ENCODE data around the gene CUL4B. TPM values are rescaled to one million over a fixed set of nuclear protein-coding genes. Genes with fewer than 3 reads are reported as not detected.

CUL4B gene
- total RNA-seq, 6 experiments from 2014 or later, result 12.9 to 21.8 (median 18.9) TPM

- ATAC-seq, result peak in 2 of 4 donors; percentile 12 to 27
- WGBS (ENCODE audit: insufficient coverage, low coverage, low lambda C conversion rate, missing lambda C conversion rate), result 55% methylated on average over 3 of the region's 3 CpGs
These were observed 6.1 kb upstream of the CUL4B start for GRCh38 chrX:120566817-120567216.

GRCh38 chrX:120564925-120565324 lies 4.2 kb upstream of the CUL4B start:
- H3K4me1 ChIP-seq, result peaks cover 0 to 6% (median 0%) of the 10 kb centered on the region in 4 donors
- DNase-seq, result no peak
- WGBS (ENCODE audit: insufficient coverage, low coverage, low lambda C conversion rate, missing lambda C conversion rate), result 58% methylated on average over 1 of the region's 1 CpG
- H3K27me3 ChIP-seq, result no peaks in the 10 kb centered on the region
- ATAC-seq, result no peak
- H3K36me3 ChIP-seq, result no peaks in the 10 kb centered on the region
- no peak overlapping the region for H3K4me3 ChIP-seq
- no peak overlapping the region for H3K27ac ChIP-seq
- intact Hi-C loops (cut with DNase I), result loop anchor here in 1 of 2 donors (5.0 kb wide), 1 partner anchor 52 kb away; no protein-coding TSS in a partner anchor
- TF ChIP-seq CTCF (IDR thresholded peaks at IDR 0.05) (no peak), POLR2A (IDR thresholded peaks at IDR 0.05) (no peak)
- no peaks in the 10 kb centered on the region for H3K9me3 ChIP-seq

More at GRCh38 chrX:120566817-120567216, 6.1 kb upstream of the CUL4B start:
- peaks cover 0 to 6% (median 0%) of the 10 kb centered on the region in 4 donors for H3K4me1 ChIP-seq
- H3K4me3 ChIP-seq, result no peak overlapping the region
- intact Hi-C loops (cut with DNase I), result loop anchor here in 1 of 2 donors (5.0 kb wide), 1 partner anchor 50 kb away; no protein-coding TSS in a partner anchor
- no peaks in the 10 kb centered on the region for H3K36me3 ChIP-seq
- H3K9me3 ChIP-seq, result no peaks in the 10 kb centered on the region
- no peak for TF ChIP-seq POLR2A (IDR thresholded peaks at IDR 0.05)
- no peak for TF ChIP-seq CTCF (IDR thresholded peaks at IDR 0.05)
- no peak overlapping the region for H3K27ac ChIP-seq
- no peak for DNase-seq
- H3K27me3 ChIP-seq, result no peaks in the 10 kb centered on the region

GRCh38 chrX:120562569-120562926 lies 1.8 kb upstream of the CUL4B start:
- Histone ChIP-seq H3K27me3 (no peaks in the 10 kb centered on the region), H3K36me3 (no peaks in the 10 kb centered on the region), H3K4me1 (peaks cover 0 to 6% (median 0%) of the 10 kb centered on the region in 4 donors), H3K27ac (peak overlapping the region in 1 of 3 donors; percentile 6), H3K9me3 (no peaks in the 10 kb centered on the region), H3K4me3 (no peak overlapping the region)
- no peak for ATAC-seq
- WGBS (ENCODE audit: insufficient coverage, low coverage, low lambda C conversion rate, missing lambda C conversion rate), result 47% methylated on average over 2 of the region's 2 CpGs
- TF ChIP-seq CTCF (IDR thresholded peaks at IDR 0.05) (no peak), POLR2A (IDR thresholded peaks at IDR 0.05) (no peak)
- intact Hi-C loops (cut with DNase I), result no loop called here
- no peak for DNase-seq

DNA sequence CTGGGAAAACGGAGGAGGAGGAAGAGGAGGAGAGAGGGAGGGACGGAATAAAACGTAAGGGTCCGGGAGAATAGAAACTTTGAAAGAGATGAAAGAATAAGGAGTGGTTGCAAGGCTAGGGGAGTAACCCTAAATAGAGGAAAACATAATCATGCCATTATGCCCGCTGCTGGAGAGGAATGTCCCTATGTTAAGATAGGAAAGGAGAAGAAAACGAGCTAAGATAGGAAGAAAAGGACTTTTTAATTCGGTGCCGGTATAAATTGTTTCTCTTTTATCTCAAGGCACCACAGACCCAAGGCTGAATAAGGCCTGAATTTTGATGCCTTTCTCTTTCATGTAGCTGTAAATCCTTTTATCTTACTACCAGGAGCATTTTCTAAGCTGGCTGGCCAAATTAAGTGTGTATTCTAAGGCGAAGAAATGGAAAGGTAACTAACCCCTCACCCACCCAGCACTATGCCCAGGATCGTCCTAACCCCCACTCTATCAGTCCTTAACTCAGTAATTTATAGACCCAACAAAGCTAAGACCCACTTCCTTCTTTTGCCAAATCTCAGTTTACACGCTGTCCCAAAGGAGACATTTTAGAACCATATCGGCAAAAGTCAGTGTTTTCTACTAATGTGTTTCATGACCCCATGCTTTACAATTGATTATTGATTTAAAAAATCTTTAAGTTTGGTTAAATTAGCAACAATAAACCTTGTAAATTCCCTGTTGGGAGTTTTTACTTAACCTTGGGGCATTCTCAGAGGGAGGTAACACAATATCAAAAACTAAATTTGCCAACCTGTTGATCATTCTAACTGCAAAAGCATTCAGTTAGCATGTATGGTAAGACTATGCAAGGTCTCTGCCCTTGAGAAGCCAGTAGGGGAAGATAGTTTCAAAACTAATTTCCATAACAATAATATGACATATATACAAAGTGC lies 1.1 kb upstream of the CUL4B start:
- H3K27ac ChIP-seq, result peak overlapping the region; percentile 70 to 99 (median 78)
- peaks cover 0 to 6% (median 0%) of the 10 kb centered on the region in 4 donors for H3K4me1 ChIP-seq
- intact Hi-C loops (cut with DNase I), result no loop called here
- no peaks in the 10 kb centered on the region for H3K9me3 ChIP-seq
- peaks cover 0 to 5% (median 0%) of the 10 kb centered on the region in 4 donors for H3K36me3 ChIP-seq
- WGBS (ENCODE audit: insufficient coverage, low coverage, low lambda C conversion rate, missing lambda C conversion rate), result 24% methylated on average over 12 of the region's 12 CpGs
- H3K27me3 ChIP-seq, result no peaks in the 10 kb centered on the region
- ATAC-seq (no peak), DNase-seq (no peak)
- peak overlapping the region; percentile 20 to 64 (median 54) for H3K4me3 ChIP-seq
- TF ChIP-seq CTCF (IDR thresholded peaks at IDR 0.05), result no peak
- TF ChIP-seq POLR2A (IDR thresholded peaks at IDR 0.05), result no peak
